H1 (cell line): Measurements from ENCODE around the gene ANO6. TPM values are rescaled to one million over a fixed set of nuclear protein-coding genes. Genes with fewer than 3 reads are reported as not detected.

Source experiments
- CTCF ChIA-PET: fragments of 300-600 bp; sonication (Branson Sonifier 250); formaldehyde crosslinking; loops from one replicate; lab custom pipeline; 2021; ENCODE audit not compliant: partially characterized antibody; lab: Charles Lee
- POLR2A ChIA-PET: fragments of 300-600 bp; sonication (Branson Sonifier 250); formaldehyde crosslinking; loops from one replicate; lab custom pipeline; 2021; ENCODE audit warnings: inconsistent platforms; ENCODE audit not compliant: partially characterized antibody; lab: Charles Lee
- DNase-seq, 2 experiments: peaks; one replicate each; pipeline versions ENCODE4 v3.0.0 to v3.0.0-alpha.2; 2010 to 2022; ENCODE audit warnings: low spot score in 2 of 2, low read depth in 1 of 2, mixed read lengths in 1 of 2
- FAIRE-seq: peaks from 2 replicates; lab custom pipeline; 2011; peaks lifted over from hg19 to GRCh38; lab: Jason Lieb, UNC
- H2AFZ ChIP-seq: 2 replicates; pipeline ENCODE4 v1.8.1; 2012; ENCODE audit warnings: low read length, inconsistent platforms
- H2AK5ac ChIP-seq: 2 replicates; pipeline ENCODE4 v1.6.1; 2013; ENCODE audit warnings: low read depth, low read length
- H2BK120ac ChIP-seq: replicated peaks from 2 replicates; pipeline ENCODE3; 2013; ENCODE audit warnings: low read depth, low read length, inconsistent platforms
- H2BK12ac ChIP-seq: 2 replicates; pipeline ENCODE4 v1.6.1; 2013; ENCODE audit warnings: low read depth, low read length
- H2BK15ac ChIP-seq: 2 replicates; pipeline ENCODE4 v1.6.1; 2013; ENCODE audit warnings: low read length
- H2BK20ac ChIP-seq: 2 replicates; pipeline ENCODE4 v1.6.1; 2013; ENCODE audit warnings: low read length
- H2BK5ac ChIP-seq: 2 replicates; pipeline ENCODE4 v1.6.1; 2013; ENCODE audit warnings: low read depth, low read length
- H3K14ac ChIP-seq: 2 replicates; pipeline ENCODE4 v1.6.1; 2013; ENCODE audit warnings: inconsistent platforms; ENCODE audit not compliant: insufficient read length
- H3K18ac ChIP-seq: 2 replicates; pipeline ENCODE4 v1.6.1; 2013; ENCODE audit warnings: low read length; ENCODE audit errors: extremely low read depth
- H3K23ac ChIP-seq: 2 replicates; pipeline ENCODE4 v1.6.1; 2013; ENCODE audit warnings: inconsistent platforms; ENCODE audit not compliant: insufficient read length
- H3K23me2 ChIP-seq: 2 replicates; pipeline ENCODE4 v1.6.1; 2013; ENCODE audit warnings: low read depth, low read length
- H3K27ac ChIP-seq: 2 replicates; pipeline ENCODE4 v1.6.1; 2011; ENCODE audit warnings: low read depth, low read length, inconsistent platforms
- H3K27me3 ChIP-seq, 4 experiments: replicated peaks in 1 of 4; 1 replicate in 1 of 4; 2 replicates in 3 of 4; pipeline versions ENCODE4 v1.6.1 to v1.8.1; 2011 to 2013; ENCODE audit warnings: low read length in 3 of 4, mild to moderate bottlenecking in 3 of 4, inconsistent platforms in 2 of 4, mixed read lengths in 2 of 4, moderate library complexity in 1 of 4; ENCODE audit not compliant: control insufficient read depth in 3 of 4, insufficient read depth in 3 of 4; ENCODE audit errors: extremely low read depth in 1 of 4
- H3K36me3 ChIP-seq, 4 experiments: 2 replicates each; pipeline versions ENCODE4 v1.6.1 to v1.8.1; 2011 to 2013; ENCODE audit warnings: mild to moderate bottlenecking in 4 of 4, low read length in 3 of 4, moderate library complexity in 2 of 4, control low read depth in 1 of 4, inconsistent platforms in 1 of 4; ENCODE audit not compliant: insufficient read depth in 4 of 4, control insufficient read depth in 2 of 4
- H3K4ac ChIP-seq: replicated peaks from 2 replicates; pipeline ENCODE3; 2013; ENCODE audit warnings: low read length, low read depth, mixed read lengths, inconsistent platforms; ENCODE audit not compliant: insufficient read length
- H3K4me1 ChIP-seq, 4 experiments: replicated peaks in 1 of 4; 1 replicate in 1 of 4; 2 replicates in 3 of 4; pipeline versions ENCODE4 v1.6.1 to v1.8.1; 2011 to 2013; ENCODE audit warnings: low read length in 3 of 4, inconsistent platforms in 2 of 4, mixed read lengths in 1 of 4; ENCODE audit not compliant: insufficient read depth in 4 of 4, control insufficient read depth in 3 of 4
- H3K4me2 ChIP-seq, 2 experiments: 2 replicates each; pipeline versions ENCODE4 v1.6.1 to v1.8.1; 2011 to 2013; ENCODE audit warnings: low read depth in 2 of 2, low read length in 2 of 2, control low read depth in 1 of 2, inconsistent platforms in 1 of 2, mild to moderate bottlenecking in 1 of 2; ENCODE audit not compliant: insufficient read depth in 1 of 2
- H3K4me3 ChIP-seq, 4 experiments: fragments of 200-600, 300-600 bp in 1 of 4; sonication (generic), shearing (Covaris generic), sonication (Bioruptor Twin) in 1 of 4; 2 replicates each; pipeline versions ENCODE4 v1.5.1 to v1.8.1; 2011 to 2016; ENCODE audit warnings: low read length in 4 of 4, low read depth in 3 of 4, control low read depth in 2 of 4, inconsistent platforms in 2 of 4, mild to moderate bottlenecking in 2 of 4, mixed read lengths in 1 of 4, moderate library complexity in 1 of 4; ENCODE audit not compliant: insufficient read depth in 2 of 4; ENCODE audit errors: extremely low read depth in 1 of 4
- H3K56ac ChIP-seq: replicated peaks from 2 replicates; pipeline ENCODE3; 2013; ENCODE audit warnings: low read depth, mild to moderate bottlenecking, mixed read lengths, low read length, inconsistent platforms; ENCODE audit not compliant: insufficient read length
- H3K79me1 ChIP-seq: 2 replicates; pipeline ENCODE4 v1.6.1; 2013; ENCODE audit warnings: low read depth, low read length, control low read depth
- H3K79me2 ChIP-seq, 2 experiments: 2 replicates each; pipeline versions ENCODE4 v1.6.1 to v1.8.1; 2012 to 2013; ENCODE audit warnings: low read length in 2 of 2, mild to moderate bottlenecking in 2 of 2, inconsistent platforms in 1 of 2; ENCODE audit not compliant: insufficient read depth in 2 of 2, control insufficient read depth in 1 of 2
- H3K9ac ChIP-seq, 4 experiments: replicated peaks in 1 of 4; 1 replicate in 1 of 4; 2 replicates in 3 of 4; pipeline versions ENCODE4 v1.6.1 to v1.8.1; 2011 to 2013; ENCODE audit warnings: low read depth in 3 of 4, low read length in 3 of 4, control low read depth in 2 of 4, mild to moderate bottlenecking in 2 of 4, moderate library complexity in 2 of 4, inconsistent platforms in 1 of 4; ENCODE audit errors: extremely low read depth in 1 of 4
- H3K9me3 ChIP-seq, 2 experiments: 2 replicates each; pipeline versions ENCODE4 v1.6.1 to v1.8.1; 2012 to 2013; ENCODE audit warnings: mild to moderate bottlenecking in 2 of 2, moderate library complexity in 2 of 2, control low read depth in 1 of 2, inconsistent platforms in 1 of 2, low read depth in 1 of 2, low read length in 1 of 2, mixed read lengths in 1 of 2; ENCODE audit not compliant: insufficient read depth in 2 of 2
- H4K20me1 ChIP-seq, 2 experiments: replicated peaks in 1 of 2; 2 replicates each; pipeline versions ENCODE3 to v1.8.1; 2011 to 2013; ENCODE audit warnings: inconsistent platforms in 2 of 2, low read length in 2 of 2, mild to moderate bottlenecking in 1 of 2; ENCODE audit not compliant: insufficient read depth in 2 of 2, control insufficient read depth in 1 of 2
- H4K5ac ChIP-seq: 2 replicates; pipeline ENCODE4 v1.6.1; 2013; ENCODE audit warnings: low read length, low read depth, mixed read lengths, inconsistent platforms; ENCODE audit not compliant: insufficient read length
- H4K8ac ChIP-seq: 2 replicates; pipeline ENCODE4 v1.8.0; 2013; ENCODE audit warnings: mild to moderate bottlenecking, moderate library complexity, low read length, inconsistent platforms; ENCODE audit not compliant: insufficient read depth; ENCODE audit errors: extremely low read depth
- H4K91ac ChIP-seq: replicated peaks from 2 replicates; pipeline ENCODE3; 2013; ENCODE audit warnings: low read length, mixed read lengths, inconsistent platforms; ENCODE audit not compliant: insufficient read length
- SP4 ChIP-seq: IDR thresholded peaks from 2 replicates; pipeline ENCODE4 v1.6.1; 2012; ENCODE audit warnings: low read length, inconsistent platforms
- WGBS, 2 experiments: shearing (Covaris generic) in 1 of 2; methylation state at CpG; one replicate each; pipeline versions ENCODE4 v1.1.6 to v1.1.7; 2013 to 2015; ENCODE audit warnings: low lambda C conversion rate in 2 of 2, mixed read lengths in 2 of 2, inconsistent platforms in 1 of 2, low coverage in 1 of 2, missing lambda C conversion rate in 1 of 2; ENCODE audit not compliant: insufficient replicate concordance in 2 of 2, insufficient coverage in 1 of 2, insufficient read length in 1 of 2; ENCODE audit errors: extremely low coverage in 1 of 2, missing lambda C conversion rate in 1 of 2; 5-methylcytosine and 5-hydroxymethylcytosine counted together
- polyA plus RNA-seq, 7 experiments: library from polyadenylated mRNA; depleted of rRNA in 3 of 7; stranded (reverse) in 5 of 7; unstranded in 2 of 7; fragments of >200 nt in 5 of 7; fragments of 200-250 nt in 2 of 7; gene quantifications; 1 replicate in 5 of 7; 2 replicates in 1 of 7; 4 replicates in 1 of 7; pipeline versions ENCODE4 v1.2.1 to v1.2.3, GENCODE V29; 2011 to 2013; ENCODE audit warnings: missing spikeins in 2 of 7, mixed read lengths in 2 of 7
- total RNA-seq: library from RNA; stranded (reverse); fragmentation: NEBNext Ultra II Directional; extraction: Animal tissue kit (Norgen Biotek cat#: 25700); gene quantifications from 2 replicates; pipeline ENCODE4 v1.2.1, GENCODE V29; 2021
- TF ChIP-seq, protein P1 (sequence below): IDR thresholded peaks from 2 replicates; pipeline ENCODE4 v1.6.1; 2012; ENCODE audit warnings: inconsistent platforms

The ANO6 gene
- total and polyA plus RNA-seq, 2 of the 8 experiments (the other 6 are each of a cell fraction or from before 2014, with no cell fraction given) = 15.1 to 39.7 TPM

DNA sequence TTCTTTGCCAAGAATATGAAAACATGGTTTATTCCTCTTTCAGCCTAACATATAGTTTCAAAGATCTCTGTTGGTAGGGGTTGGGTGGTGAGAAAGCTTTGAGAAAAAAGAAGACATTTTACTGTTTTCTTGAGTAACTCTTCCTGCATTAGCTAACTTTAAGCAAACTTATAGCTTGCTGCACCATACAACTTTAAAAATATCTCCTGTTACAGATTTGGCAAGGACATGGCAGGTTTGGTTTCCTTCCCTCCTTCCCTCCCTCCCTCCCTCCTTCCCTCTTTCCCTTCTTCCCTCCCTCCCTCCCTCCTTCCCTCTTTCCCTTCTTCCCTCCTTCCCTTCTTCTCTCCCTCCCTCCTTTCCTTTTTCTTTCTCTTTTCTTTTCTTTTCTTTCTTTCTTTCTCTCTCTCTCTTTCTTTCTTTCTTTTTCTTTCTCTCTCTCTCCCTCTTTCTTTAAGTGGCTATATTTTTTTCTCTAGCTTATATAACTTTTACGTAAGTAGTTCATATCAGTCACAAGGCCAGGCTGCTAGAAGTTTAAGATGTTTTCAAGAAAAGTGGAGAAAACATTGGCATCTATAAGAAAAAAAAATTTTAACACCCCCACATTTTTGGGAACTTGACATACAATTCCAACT, 26.0 kb upstream of the ANO6 start:
- no peaks in the 10 kb centered on the region for H3K27me3 ChIP-seq
- no peak overlapping the region for H2AK5ac ChIP-seq
- no peaks in the 10 kb centered on the region for H3K79me2 ChIP-seq
- no peak overlapping the region for H3K4ac ChIP-seq
- H3K14ac ChIP-seq = no peak overlapping the region
- H4K20me1 ChIP-seq = no peaks in the 10 kb centered on the region
- H3K9me3 ChIP-seq = no peaks in the 10 kb centered on the region
- H2BK12ac ChIP-seq = no peak overlapping the region
- DNase-seq = no peak
- H2BK20ac ChIP-seq = no peak overlapping the region
- no peak overlapping the region for H3K27ac ChIP-seq
- no peak overlapping the region for H3K18ac ChIP-seq
- no peak for FAIRE-seq
- POLR2A ChIA-PET = interaction anchor here (0.6 to 1.5 kb wide), 3 partner anchors 20 to 676 kb away, joined by 3 to 5 read pairs (median 5); no protein-coding TSS in a partner anchor
- CTCF ChIA-PET = interaction anchor here (0.6 to 2.9 kb wide), 6 partner anchors 17 to 344 kb away, joined by 3 to 9 read pairs (median 4); no protein-coding TSS in a partner anchor
- H2BK5ac ChIP-seq = no peak overlapping the region
- H3K4me3 ChIP-seq = no peak overlapping the region
- 92% methylated on average over 1 of the region's 1 CpG; no CpG with 5 or more reads in 1 of the 2 experiments for WGBS, 2 experiments
- no peak overlapping the region for H4K5ac ChIP-seq
- no peak overlapping the region for H3K23ac ChIP-seq
- 0 out of 8 replicates have a peak, but pooled peaks cover 0 to 5% (median 0%) of the 10 kb centered on the region in 4 experiments for H3K36me3 ChIP-seq
- H4K8ac ChIP-seq = no peak overlapping the region
- no peaks in the 10 kb centered on the region for H3K23me2 ChIP-seq
- no peak overlapping the region for H2BK120ac ChIP-seq
- H3K79me1 ChIP-seq = no peaks in the 10 kb centered on the region
- no peak overlapping the region for H3K56ac ChIP-seq
- H3K4me1 ChIP-seq = peaks cover 0 to 4% (median 0%) of the 10 kb centered on the region in 4 experiments; a peak in 1 of 7 replicates
- no peak overlapping the region for H3K4me2 ChIP-seq
- H3K9ac ChIP-seq = no peak overlapping the region
- H2BK15ac ChIP-seq = no peak overlapping the region
- H2AFZ ChIP-seq = no peak overlapping the region
- H4K91ac ChIP-seq = no peak overlapping the region
- no peak for TF ChIP-seq SP4
- TF ChIP-seq, protein P1, sequence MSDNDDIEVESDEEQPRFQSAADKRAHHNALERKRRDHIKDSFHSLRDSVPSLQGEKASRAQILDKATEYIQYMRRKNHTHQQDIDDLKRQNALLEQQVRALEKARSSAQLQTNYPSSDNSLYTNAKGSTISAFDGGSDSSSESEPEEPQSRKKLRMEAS = no peak
